Epithelial cell of proximal tubule (primary cell): Measurements from ENCODE around the gene CPT2. TPM values are rescaled to one million over a fixed set of nuclear protein-coding genes. Genes with fewer than 3 reads are reported as not detected.
A peak's percentile ranks its signal among the peaks of the same experiment; 100 is the strongest.
"Not testable (repeated sequence)": the region's sequence is repeated elsewhere in the genome, so short reads cannot be mapped to it uniquely, and the experiment has no call there.

Source experiments
- DNase-seq: peaks from one replicate; pipeline ENCODE4 v3.0.0-alpha.2; 2011; ENCODE audit warnings: low read depth
- H3K4me3 ChIP-seq: 2 replicates; pipeline ENCODE4 v1.5.1; 2011; ENCODE audit warnings: low read depth, mild to moderate bottlenecking, low read length
- CTCF ChIP-seq: conservative IDR thresholded peaks from 2 replicates; pipeline ENCODE4 v1.5.1; 2012; ENCODE audit warnings: low read depth, mild to moderate bottlenecking, low read length
- total RNA-seq: library from RNA; depleted of rRNA; stranded (reverse); fragments of >200 nt; gene quantifications from 2 replicates; pipeline ENCODE4 v1.2.3, GENCODE V29; 2015

The CPT2 gene
- total RNA-seq, 1 donor from 2014 or later = 11.9 TPM

GRCh38 chr1:53180951-53181350 lies 15.7 kb upstream of the CPT2 start:
- no peak for TF ChIP-seq CTCF
- no peak overlapping the region for H3K4me3 ChIP-seq
- no peak for DNase-seq

- DNase-seq = peak; percentile 35
- H3K4me3 ChIP-seq = no peak overlapping the region
- peak; percentile 89 for TF ChIP-seq CTCF
Observed at GRCh38 chr1:53182111-53182593, 14.5 kb upstream of the CPT2 start.

- no peak overlapping the region for H3K4me3 ChIP-seq
- no peak for TF ChIP-seq CTCF
- DNase-seq = no peak
Observed at GRCh38 chr1:53182716-53183094, 13.9 kb upstream of the CPT2 start.

GRCh38 chr1:53183095-53183990 lies 13.3 kb upstream of the CPT2 start:
- no peak for DNase-seq
- no peak for TF ChIP-seq CTCF
- no peak overlapping the region for H3K4me3 ChIP-seq

GRCh38 chr1:53185955-53186297 lies 10.7 kb upstream of the CPT2 start:
- H3K4me3 ChIP-seq, DNase-seq: not testable (repeated sequence)

- no peak overlapping the region for H3K4me3 ChIP-seq
Observed at GRCh38 chr1:53186533-53186932, 10.1 kb upstream of the CPT2 start.

GRCh38 chr1:53187401-53187800 lies 9.2 kb upstream of the CPT2 start:
- no peak for DNase-seq
- no peak overlapping the region for H3K4me3 ChIP-seq
- TF ChIP-seq CTCF = no peak

More at GRCh38 chr1:53186533-53186932, 10.1 kb upstream of the CPT2 start:
- DNase-seq = no peak
- TF ChIP-seq CTCF = no peak
